NCI-H1436 treated with DMSO at 0.1 percent for 48 hours (cell line): ENCODE data around the gene OAS3.

Experiments used
- DNase-seq: peaks from one replicate; lab custom pipeline; 2025; lab: John Stamatoyannopoulos, UW

Gene OAS3

DNA sequence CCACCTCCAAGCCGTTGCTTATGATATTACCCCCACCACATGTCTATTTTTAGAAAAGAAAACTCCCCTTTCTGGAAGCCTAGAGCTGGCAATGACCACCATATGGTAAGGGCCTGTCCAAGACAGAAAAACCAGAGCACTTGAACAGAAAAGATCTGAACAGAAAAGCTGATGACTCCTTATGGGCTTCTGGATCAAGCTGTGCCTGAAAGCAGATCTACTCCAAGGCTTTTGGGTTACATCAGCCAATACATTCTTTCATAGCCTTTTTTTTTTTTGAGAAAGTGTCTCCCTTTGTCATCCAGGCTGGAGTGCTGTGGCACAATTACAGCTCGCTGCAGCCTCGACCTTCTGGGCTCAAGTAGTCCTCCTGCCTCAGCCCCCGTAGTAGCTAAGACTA, 23.3 kb downstream of the OAS3 start:
- DNase-seq: no peak

DNA sequence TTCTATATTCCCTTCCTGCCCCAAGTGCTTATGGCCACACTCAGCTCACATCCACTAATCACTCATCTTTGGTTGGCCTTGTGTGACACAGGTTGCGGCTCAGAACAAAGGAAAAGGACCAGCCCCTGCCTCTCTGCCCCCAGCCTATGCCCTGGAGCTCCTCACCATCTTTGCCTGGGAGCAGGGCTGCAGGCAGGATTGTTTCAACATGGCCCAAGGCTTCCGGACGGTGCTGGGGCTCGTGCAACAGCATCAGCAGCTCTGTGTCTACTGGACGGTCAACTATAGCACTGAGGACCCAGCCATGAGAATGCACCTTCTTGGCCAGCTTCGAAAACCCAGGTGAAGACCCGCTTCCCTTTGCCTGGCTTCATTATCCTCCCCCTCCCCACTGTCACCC, 24.3 kb downstream of the OAS3 start:
- no peak for DNase-seq

DNA sequence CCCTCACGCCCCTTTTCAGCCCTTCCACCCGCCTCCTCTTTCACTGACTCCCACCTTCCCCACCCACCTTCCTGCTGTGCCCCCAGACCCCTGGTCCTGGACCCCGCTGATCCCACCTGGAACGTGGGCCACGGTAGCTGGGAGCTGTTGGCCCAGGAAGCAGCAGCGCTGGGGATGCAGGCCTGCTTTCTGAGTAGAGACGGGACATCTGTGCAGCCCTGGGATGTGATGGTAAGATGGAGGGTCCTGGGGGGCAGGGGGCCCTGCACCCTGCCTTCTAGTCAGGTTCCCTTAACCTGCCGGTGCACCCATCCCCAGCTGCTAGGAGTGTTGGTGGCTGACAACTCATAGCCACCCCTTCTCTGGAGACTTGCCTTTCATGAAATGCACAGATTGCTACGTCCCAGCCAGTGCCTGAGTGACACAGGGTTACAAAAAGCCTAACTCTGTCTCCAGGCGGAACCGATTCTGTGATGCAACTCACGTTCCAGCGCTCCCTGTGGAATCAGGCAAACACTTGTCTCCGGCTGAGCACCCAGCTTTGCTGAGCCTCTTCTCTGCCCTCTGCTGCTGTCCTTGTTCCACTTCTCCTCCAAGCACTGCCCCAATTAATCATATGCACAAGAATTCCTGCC, 25.1 kb downstream of the OAS3 start:
- DNase-seq: no peak

DNA sequence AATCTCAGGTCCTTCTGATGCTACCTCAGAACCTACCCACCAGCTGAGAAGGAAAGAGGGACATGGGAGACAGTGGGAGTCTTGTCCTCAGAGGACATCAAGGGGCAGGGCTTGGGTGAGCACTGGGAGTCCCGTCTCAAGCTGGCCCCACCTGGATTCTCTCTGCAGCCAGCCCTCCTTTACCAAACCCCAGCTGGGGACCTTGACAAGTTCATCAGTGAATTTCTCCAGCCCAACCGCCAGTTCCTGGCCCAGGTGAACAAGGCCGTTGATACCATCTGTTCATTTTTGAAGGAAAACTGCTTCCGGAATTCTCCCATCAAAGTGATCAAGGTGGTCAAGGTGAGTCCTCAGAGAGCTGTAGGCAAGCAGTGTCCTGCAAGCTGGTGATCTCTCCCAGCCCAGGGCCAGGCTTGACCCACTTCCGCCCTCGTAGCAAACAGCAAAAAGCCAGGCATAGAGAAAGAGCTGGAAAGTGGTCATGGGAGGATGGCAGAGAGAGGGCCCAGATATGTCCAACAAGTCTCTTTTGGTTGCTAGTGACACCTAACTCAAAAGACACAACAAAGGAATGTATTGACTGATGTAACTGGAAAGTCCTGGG, 25.9 kb downstream of the OAS3 start:
- DNase-seq: no peak

DNA sequence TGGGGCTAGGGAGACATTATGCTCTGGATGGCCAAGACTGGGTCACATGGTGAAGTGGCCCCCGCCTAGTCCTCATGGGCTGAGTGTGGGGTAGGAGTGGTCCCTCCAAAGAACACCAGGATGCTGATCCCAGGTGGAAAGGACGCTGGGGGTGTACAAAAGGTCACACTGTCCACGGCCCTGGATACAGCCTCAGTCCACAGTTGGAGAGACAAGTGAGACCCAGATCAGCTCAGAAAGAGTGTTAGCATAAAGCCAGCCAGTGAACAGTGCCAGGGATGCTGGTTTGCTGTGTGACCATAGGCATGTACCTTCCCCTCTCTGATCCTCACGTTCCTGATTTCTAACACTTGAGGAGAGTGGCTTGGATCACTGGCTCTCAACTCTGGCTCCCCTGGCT, 26.6 kb downstream of the OAS3 start:
- DNase-seq: no peak

DNA sequence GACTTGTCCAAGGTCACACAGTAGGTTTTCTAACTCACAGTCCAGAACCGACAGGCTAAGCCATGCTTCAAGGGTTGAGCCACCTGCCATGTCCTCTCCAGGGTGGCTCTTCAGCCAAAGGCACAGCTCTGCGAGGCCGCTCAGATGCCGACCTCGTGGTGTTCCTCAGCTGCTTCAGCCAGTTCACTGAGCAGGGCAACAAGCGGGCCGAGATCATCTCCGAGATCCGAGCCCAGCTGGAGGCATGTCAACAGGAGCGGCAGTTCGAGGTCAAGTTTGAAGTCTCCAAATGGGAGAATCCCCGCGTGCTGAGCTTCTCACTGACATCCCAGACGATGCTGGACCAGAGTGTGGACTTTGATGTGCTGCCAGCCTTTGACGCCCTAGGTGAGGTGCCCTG, 27.4 kb downstream of the OAS3 start:
- no peak for DNase-seq

DNA sequence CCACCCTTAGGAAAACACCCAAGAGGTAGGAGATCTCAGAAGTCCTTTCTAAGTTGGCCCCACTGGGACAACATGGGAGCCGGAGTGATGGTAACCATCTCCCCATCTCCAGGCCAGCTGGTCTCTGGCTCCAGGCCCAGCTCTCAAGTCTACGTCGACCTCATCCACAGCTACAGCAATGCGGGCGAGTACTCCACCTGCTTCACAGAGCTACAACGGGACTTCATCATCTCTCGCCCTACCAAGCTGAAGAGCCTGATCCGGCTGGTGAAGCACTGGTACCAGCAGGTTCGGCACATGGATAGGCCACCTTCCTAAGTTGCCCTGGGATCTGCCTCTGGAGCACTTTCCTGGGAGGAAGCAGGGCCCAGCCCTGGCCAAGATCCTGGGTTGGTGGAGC, 29.0 kb downstream of the OAS3 start:
- DNase-seq: no peak

DNA sequence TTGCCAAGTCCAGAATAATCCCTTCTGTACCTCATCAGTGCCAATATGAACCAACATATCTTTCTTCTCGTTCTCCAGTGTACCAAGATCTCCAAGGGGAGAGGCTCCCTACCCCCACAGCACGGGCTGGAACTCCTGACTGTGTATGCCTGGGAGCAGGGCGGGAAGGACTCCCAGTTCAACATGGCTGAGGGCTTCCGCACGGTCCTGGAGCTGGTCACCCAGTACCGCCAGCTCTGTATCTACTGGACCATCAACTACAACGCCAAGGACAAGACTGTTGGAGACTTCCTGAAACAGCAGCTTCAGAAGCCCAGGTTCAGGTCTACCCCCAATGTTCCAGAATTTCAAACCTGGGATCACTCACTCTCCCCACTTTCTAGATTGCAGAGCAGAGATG, 29.6 kb downstream of the OAS3 start:
- DNase-seq: no peak

DNA sequence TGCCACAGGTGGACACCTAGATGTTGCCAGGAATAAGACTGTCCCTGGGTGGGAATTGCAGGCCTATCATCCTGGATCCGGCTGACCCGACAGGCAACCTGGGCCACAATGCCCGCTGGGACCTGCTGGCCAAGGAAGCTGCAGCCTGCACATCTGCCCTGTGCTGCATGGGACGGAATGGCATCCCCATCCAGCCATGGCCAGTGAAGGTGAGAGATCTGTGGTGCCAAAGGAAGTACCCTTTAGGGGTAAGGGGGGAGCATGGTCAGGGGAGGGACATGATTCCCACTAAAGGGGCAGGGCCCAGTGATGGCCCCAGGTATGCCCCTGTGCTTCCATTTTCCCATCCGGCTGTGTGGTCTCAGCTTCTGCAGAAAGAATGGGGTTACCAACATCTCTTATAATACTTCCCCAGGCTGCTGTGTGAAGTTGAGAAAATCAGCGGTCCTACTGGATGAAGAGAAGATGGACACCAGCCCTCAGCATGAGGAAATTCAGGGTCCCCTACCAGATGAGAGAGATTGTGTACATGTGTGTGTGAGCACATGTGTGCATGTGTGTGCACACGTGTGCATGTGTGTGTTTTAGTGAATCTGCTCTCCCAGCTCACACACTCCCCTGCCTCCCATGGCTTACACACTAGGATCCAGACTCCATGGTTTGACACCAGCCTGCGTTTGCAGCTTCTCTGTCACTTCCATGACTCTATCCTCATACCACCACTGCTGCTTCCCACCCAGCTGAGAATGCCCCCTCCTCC, 31.5 kb downstream of the OAS3 start:
- no peak for DNase-seq

DNA sequence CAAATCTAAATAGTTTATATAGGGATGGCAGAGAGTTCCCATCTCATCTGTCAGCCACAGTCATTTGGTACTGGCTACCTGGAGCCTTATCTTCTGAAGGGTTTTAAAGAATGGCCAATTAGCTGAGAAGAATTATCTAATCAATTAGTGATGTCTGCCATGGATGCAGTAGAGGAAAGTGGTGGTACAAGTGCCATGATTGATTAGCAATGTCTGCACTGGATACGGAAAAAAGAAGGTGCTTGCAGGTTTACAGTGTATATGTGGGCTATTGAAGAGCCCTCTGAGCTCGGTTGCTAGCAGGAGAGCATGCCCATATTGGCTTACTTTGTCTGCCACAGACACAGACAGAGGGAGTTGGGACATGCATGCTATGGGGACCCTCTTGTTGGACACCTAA, 32.1 kb downstream of the OAS3 start:
- DNase-seq: no peak

DNA sequence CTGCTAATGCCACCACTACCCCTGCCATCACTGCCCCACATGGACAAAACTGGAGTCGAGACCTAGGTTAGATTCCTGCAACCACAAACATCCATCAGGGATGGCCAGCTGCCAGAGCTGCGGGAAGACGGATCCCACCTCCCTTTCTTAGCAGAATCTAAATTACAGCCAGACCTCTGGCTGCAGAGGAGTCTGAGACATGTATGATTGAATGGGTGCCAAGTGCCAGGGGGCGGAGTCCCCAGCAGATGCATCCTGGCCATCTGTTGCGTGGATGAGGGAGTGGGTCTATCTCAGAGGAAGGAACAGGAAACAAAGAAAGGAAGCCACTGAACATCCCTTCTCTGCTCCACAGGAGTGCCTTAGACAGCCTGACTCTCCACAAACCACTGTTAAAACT, 33.0 kb downstream of the OAS3 start:
- no peak for DNase-seq

DNA sequence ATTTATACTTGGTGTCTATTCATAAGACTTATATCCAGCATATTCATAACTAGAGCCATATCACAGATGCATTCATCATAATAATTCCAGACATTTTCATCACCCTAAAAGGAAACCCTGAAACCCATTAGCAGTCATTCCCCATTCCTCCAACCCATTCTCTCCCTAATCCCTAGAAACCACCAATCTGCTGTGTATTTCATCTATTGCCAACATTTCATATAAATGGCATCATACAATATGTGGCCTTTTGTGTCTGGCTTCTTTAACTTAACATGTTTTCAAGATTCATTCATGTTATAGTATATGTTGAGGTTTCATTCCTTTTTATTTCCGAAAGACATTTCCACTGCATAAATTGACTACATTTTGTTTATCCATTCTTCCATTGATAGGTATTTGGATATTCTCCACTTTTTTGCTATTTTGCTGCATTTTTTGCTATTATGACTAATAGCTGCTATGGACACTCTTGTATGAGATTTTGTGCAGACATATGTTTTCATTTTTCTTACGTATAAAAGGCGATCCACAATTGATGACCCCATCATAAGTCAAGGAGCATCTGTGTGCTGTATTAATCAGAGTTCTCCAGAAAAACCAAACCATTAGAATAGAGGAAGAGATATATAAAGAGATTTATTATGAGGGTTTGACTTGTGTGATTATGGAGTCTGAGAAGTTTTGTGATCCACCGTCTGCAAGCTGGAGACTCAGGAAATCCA, 34.9 kb downstream of the OAS3 start:
- DNase-seq: no peak

DNA sequence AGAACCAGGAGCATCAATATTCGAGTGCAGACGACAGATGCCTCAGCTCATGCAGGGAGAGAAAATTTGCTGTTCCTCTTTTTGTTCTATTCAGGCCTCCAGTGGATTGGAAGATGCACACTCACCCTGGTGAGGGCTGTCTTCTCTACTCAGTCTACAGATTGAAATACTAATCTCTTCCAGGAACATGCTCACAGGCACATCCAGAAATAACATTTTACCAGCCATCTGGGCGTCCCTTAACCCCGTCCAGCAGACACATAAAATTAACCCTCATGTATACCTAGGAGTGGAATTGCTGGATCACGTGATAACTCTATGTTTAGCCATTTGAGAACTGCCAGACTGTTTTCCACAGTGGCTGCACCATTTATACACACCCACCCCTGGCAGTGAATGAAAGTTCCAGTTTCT, 35.6 kb downstream of the OAS3 start:
- DNase-seq: no peak

DNA sequence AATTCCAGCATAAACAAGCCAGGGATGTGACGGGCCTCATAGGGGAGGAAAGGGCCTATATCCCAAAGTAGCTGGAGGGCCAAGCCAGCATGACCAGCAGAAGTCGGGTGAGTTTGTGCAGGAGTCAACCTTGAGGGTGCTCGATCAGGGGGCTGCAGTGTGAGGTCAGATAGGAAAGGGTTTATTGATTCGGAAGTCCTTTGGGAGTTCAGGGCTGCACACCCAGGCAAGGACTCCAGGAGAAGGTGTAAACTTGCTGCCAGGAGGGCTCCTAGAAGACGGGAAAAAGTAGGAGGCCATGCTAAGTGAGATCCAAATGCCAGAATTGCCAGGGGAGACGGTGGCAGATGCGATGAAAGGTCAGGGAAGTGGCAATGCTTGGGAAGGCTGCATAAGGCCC, 36.6 kb downstream of the OAS3 start:
- no peak for DNase-seq

DNA sequence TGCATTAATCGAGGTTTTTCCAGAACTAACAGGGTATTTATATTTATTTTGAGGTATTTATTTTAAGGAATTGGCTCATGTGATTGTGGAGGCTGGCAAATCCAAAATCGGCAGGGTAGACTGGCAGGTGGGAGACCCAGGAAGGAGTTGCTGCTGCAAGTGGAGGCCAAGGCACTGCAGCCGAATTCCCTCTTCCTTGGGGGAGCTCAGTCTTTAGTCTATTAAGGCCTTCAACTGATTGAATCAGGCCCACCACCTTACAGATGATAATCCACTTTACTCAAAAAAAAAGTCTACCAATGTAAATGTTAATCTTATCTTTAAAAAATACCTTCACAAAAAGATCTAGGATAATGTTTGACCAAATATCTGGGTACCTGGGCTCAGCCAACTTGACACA, 38.9 kb downstream of the OAS3 start:
- no peak for DNase-seq

DNA sequence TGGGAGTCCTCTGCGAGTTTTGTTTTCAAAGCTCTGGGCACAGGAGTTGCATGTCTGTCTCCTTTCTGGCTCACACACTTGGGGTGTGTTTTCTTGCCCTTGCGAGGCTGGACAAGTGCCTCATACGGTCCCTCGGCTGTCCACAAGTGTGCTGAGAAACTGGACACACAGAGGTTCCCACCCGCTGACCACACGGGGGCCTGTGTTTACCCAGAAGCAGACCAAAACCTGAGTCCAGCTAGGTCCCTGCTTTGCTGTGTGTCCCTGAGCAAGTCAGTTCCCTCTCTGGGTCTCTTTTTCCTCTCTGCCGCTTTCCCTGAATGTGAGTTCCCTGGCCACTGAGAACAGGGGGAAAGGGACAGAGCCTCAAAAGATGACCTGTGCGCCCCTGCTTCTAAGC, 39.4 kb downstream of the OAS3 start:
- DNase-seq: no peak

DNA sequence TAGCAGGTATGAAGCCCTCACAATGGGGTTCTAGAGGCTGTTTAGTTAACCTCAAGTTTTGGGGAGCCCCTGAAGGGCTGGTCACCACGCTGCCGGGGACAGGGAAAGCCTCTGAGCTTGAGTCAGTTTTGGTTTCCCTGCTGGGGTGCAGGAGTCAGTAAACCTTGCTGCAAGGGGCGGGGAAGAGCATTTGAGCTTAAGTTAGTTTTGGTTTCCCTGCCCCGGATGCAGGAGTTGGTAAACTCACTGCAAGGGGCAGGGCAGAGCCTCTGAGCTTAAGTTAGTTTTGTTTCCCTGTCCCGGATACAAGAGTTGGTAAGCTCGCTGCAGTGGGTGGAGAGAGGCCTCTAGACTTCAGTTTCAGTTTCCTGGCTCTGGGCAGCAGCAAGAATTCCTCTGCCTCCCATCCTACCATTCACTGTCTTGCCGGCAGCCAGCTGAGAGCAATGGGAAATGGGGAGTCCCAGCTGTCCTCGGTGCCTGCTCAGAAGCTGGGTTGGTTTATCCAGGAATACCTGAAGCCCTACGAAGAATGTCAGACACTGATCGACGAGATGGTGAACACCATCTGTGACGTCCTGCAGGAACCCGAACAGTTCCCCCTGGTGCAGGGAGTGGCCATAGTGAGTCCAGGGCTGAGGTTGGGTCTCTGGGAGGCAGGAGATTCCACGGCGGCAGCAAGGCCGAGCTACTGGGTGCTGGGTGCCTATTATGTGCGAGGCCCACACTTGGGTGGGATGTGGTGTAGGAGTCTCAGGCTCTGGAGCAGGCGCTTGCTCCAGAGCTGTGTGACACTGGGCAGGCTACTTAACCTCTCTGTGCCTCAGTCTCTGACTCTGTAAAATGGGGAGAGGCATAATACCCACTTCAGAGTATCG, 40.1 kb downstream of the OAS3 start, which contains the start of gene OAS2:
Gene OAS2 (plus strand): TSS at position 357 of the 878 bp plus-strand sequence. CDS start 90 bp downstream, at position 447.
- DNase-seq: no peak

DNA sequence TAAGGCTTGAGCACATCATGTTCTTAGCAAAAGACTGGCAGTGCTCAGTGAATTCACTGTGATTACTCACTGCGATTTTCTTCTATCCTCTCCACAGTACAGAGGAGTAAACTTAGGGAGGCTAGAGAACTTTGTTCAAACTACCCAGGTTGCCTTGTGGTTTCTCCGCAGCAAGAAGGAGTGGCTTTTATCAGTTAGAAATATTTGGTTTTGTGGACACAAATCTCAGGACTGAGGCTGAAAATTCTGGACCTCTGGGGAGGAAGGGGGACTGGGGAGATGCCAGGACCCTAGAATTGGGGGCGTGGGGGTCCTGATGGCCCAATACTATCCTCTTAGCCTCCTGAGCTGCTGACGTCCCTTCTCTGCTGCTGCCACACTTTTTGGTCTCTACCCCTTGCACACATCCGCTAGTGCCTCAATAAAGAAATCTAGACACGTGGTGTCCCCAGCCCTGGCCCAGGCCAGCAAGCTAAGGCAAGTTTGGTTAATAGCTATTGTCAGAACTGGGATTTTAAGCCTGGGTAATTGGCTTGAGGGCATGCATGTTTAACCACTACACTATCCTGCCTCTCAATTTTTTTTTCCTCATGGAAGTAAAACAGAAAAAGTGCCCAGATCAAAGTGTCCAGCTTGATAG, 40.9 kb downstream of the OAS3 start:
- DNase-seq: no peak

DNA sequence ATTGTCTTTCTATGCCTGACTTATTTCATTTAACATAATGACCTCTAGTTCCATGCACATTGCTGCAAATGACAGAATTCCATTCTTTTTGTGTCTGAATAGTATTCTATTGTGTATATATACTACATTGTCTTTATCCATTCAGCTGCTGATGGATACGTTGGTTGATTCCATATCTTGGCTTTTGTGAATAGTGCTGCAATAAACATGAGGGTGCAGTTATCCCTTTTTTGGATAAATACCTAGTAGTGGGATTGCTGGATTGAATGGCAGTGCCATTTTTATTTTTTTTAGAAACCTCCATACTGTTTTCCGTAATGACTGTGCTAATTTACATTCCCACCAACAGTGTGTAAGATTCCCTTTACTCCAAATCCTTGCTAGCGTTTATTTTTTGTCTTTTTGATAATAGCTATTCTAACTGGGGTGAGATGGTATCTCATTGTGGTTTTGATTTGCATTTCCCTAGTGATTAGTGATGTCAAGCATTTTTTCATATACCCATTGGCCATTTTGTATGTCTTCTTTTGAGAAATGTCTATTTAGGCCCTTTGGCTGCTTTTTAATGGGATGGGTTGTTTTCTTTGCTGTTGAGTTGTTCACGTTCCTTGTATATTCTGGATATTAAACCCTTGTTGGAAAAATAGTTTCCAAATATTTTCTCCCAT, 42.4 kb downstream of the OAS3 start:
- DNase-seq: no peak

DNA sequence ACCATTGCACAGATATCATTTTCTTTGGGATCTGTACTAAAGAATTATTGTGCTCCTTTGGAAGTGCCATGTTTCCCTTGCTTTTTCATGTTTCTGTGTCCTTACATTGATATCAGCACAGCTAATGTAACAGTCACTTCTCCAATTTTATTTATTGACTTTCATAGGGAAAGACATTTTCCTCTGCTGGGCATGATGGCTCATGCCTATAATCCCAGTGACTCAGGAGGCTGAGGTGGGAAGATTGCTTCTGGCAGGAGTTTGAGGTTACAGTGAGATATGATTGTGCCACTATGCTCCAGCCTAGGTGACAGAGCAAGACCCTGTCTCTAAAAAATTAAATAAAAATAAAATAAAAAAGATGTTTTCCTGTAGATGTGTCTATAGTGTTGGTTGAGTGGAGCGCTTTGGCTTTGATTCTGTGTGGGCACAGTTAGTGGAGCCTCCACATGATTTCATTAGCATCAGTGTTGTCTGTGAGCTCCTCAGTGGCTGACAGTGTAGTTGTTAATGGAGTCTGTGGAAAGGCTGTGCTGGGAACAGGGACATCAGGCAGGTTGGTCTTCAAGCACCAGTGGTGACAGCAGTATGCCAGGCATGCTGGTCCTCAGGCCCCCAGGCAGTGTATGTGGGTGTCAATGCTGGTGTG, 47.5 kb downstream of the OAS3 start:
- DNase-seq: no peak
